ENCODE measurements around the gene BCAN.

The BCAN gene

GRCh38 chr1:156640842-156641706, 843 bp upstream of the BCAN start:
- no peak for TF ChIP-seq CTCF (IDR thresholded peaks at IDR 0.05; ENCODE audit: borderline replicate concordance, insufficient read depth, low read depth, low read length)
- no peak overlapping the region for H3K4me3 ChIP-seq (ENCODE audit: low read depth, low read length)

- no peak for TF ChIP-seq CTCF (IDR thresholded peaks at IDR 0.05; ENCODE audit: borderline replicate concordance, insufficient read depth, low read depth, low read length)
- no peak overlapping the region for H3K4me3 ChIP-seq (ENCODE audit: low read depth, low read length)
These were observed 540 bp downstream of the BCAN start for GRCh38 chr1:156642265-156643048.

- TF ChIP-seq CTCF (IDR thresholded peaks at IDR 0.05; ENCODE audit: borderline replicate concordance, insufficient read depth, low read depth, low read length), result no peak
These were observed 1.3 kb downstream of the BCAN start for GRCh38 chr1:156643049-156643777.

GRCh38 chr1:156643778-156644092, 1.8 kb downstream of the BCAN start:
- no peak overlapping the region for H3K4me3 ChIP-seq (ENCODE audit: low read depth, low read length)
- no peak for TF ChIP-seq CTCF (IDR thresholded peaks at IDR 0.05; ENCODE audit: borderline replicate concordance, insufficient read depth, low read depth, low read length)

More at GRCh38 chr1:156643049-156643777, 1.3 kb downstream of the BCAN start:
- no peak overlapping the region for H3K4me3 ChIP-seq (ENCODE audit: low read depth, low read length)

GRCh38 chr1:156644146-156644545, 2.2 kb downstream of the BCAN start:
- no peak for TF ChIP-seq CTCF (IDR thresholded peaks at IDR 0.05; ENCODE audit: borderline replicate concordance, insufficient read depth, low read depth, low read length)

GRCh38 chr1:156644640-156645039, 2.7 kb downstream of the BCAN start:
- TF ChIP-seq CTCF (IDR thresholded peaks at IDR 0.05; ENCODE audit: borderline replicate concordance, insufficient read depth, low read depth, low read length), result no peak
- no peak overlapping the region for H3K4me3 ChIP-seq (ENCODE audit: low read depth, low read length)

More at GRCh38 chr1:156644146-156644545, 2.2 kb downstream of the BCAN start:
- H3K4me3 ChIP-seq (ENCODE audit: low read depth, low read length), result no peak overlapping the region

Measured in GM12875 (cell line).